ENCODE measurements around the gene GPC6.

GRCh38 chr13:93320942-93321341 lies 94.3 kb downstream of the GPC6 start:
- TF ChIP-seq CTCF (IDR thresholded peaks at IDR 0.05; ENCODE audit: low read depth, low read length) (no peak), EZH2phosphoT487 (IDR thresholded peaks at IDR 0.05; ENCODE audit: low read depth) (no peak)
